Suprapubic skin (tissue), 4 donors: ENCODE measurements around the gene ZDHHC14.

Source experiments
- EP300 ChIP-seq: sonication (generic); formaldehyde crosslinking; IDR thresholded peaks from one replicate; pipeline ENCODE4 v1.6.1; 2017; ENCODE audit warnings: antibody characterized with exemption
- POLR2A ChIP-seq, 2 donors: fragments of 450-650 bp; IDR thresholded peaks; one replicate each; pipeline ENCODE4 v1.6.1; 2017; ENCODE audit warnings: antibody characterized with exemption in 2 of 2, mild to moderate bottlenecking in 2 of 2, moderate library complexity in 2 of 2
- POLR2AphosphoS5 ChIP-seq, 3 donors: sonication (generic); formaldehyde crosslinking; IDR thresholded peaks; one replicate each; pipeline ENCODE4 v1.6.1; 2017; ENCODE audit warnings: antibody characterized with exemption in 3 of 3
- TF ChIP-seq, protein P1 (sequence below), 2 donors: fragments of 200-600 bp in 1 of 2; fragments of 450-650 bp in 1 of 2; sonication (generic) in 1 of 2; IDR thresholded peaks; one replicate each; pipeline ENCODE4 v1.5.1; 2016 to 2019; ENCODE audit warnings: antibody characterized with exemption in 2 of 2, mild to moderate bottlenecking in 1 of 2, moderate library complexity in 1 of 2

DNA sequence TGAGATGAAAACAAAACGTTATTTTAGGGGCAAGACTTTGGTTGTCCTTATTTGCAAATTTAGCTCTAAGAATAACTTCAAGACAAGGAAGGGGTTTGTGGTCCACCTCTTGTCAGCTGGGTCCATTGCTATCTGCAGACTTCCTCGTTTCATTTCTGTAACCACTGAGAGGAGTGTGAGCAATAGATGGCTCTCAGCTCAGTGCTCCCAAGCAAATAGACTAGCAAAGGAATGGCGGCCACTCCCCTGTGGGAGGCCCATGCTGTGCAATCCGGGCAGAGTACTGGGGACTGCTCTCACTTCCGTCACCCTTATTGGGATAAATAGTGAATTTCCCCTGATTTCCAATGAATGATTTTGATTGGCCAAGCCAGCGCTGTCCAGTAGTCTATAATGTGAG lies 176.6 kb downstream of the ZDHHC14 start:
- no peak for TF ChIP-seq POLR2A (IDR thresholded peaks at IDR 0.05)
- TF ChIP-seq POLR2AphosphoS5 (IDR thresholded peaks at IDR 0.05) = no peak
- TF ChIP-seq, protein P1, sequence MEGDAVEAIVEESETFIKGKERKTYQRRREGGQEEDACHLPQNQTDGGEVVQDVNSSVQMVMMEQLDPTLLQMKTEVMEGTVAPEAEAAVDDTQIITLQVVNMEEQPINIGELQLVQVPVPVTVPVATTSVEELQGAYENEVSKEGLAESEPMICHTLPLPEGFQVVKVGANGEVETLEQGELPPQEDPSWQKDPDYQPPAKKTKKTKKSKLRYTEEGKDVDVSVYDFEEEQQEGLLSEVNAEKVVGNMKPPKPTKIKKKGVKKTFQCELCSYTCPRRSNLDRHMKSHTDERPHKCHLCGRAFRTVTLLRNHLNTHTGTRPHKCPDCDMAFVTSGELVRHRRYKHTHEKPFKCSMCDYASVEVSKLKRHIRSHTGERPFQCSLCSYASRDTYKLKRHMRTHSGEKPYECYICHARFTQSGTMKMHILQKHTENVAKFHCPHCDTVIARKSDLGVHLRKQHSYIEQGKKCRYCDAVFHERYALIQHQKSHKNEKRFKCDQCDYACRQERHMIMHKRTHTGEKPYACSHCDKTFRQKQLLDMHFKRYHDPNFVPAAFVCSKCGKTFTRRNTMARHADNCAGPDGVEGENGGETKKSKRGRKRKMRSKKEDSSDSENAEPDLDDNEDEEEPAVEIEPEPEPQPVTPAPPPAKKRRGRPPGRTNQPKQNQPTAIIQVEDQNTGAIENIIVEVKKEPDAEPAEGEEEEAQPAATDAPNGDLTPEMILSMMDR (IDR thresholded peaks at IDR 0.05) = no peak
- TF ChIP-seq EP300 = no peak
